ENCODE results near the gene PIGT.
"Not testable (repeated sequence)": the region's sequence is repeated elsewhere in the genome, so short reads cannot be mapped to it uniquely, and the experiment has no call there.

Gene PIGT

GRCh38 chr20:45459606-45460005 is 43.7 kb downstream of the PIGT start:
- H3K27ac ChIP-seq = no peak overlapping the region
- DNase-seq (ENCODE audit: low read depth, low spot score) = no peak

- DNase-seq (ENCODE audit: low read depth, low spot score) = no peak
- no peak overlapping the region for H3K27ac ChIP-seq
Observed at GRCh38 chr20:45461225-45461624, 45.3 kb downstream of the PIGT start.

- DNase-seq (ENCODE audit: low read depth, low spot score) = no peak
Observed at GRCh38 chr20:45462711-45463509, 47.0 kb downstream of the PIGT start.

GRCh38 chr20:45463709-45464108 is 47.8 kb downstream of the PIGT start:
- DNase-seq (ENCODE audit: low read depth, low spot score) = no peak
- no peak overlapping the region for H3K27ac ChIP-seq

More at GRCh38 chr20:45462711-45463509, 47.0 kb downstream of the PIGT start:
- H3K27ac ChIP-seq = no peak overlapping the region

GRCh38 chr20:45465491-45466266 is 49.7 kb downstream of the PIGT start:
- DNase-seq (ENCODE audit: low read depth, low spot score) = no peak
- no peak overlapping the region for H3K27ac ChIP-seq

- no peak overlapping the region for H3K27ac ChIP-seq
- no peak for DNase-seq (ENCODE audit: low read depth, low spot score)
Observed at GRCh38 chr20:45467172-45467571, 51.2 kb downstream of the PIGT start.

GRCh38 chr20:45467861-45468260 is 51.9 kb downstream of the PIGT start:
- no peak for DNase-seq (ENCODE audit: low read depth, low spot score)
- no peak overlapping the region for H3K27ac ChIP-seq

GRCh38 chr20:45469336-45470261 is 53.7 kb downstream of the PIGT start, which contains the start of gene WFDC2:
Gene WFDC2, plus strand, starts transcription at chr20:45469753. Its CDS starts 29 bp downstream, at chr20:45469782.
- H3K27ac ChIP-seq = no peak within 1 kb of the TSS
- no peak for DNase-seq (ENCODE audit: low read depth, low spot score)

GRCh38 chr20:45470262-45470931 is 54.5 kb downstream of the PIGT start:
- no peak for DNase-seq (ENCODE audit: low read depth, low spot score)
- no peak overlapping the region for H3K27ac ChIP-seq

- H3K27ac ChIP-seq = no peak overlapping the region
- DNase-seq (ENCODE audit: low read depth, low spot score) = no peak
Observed at GRCh38 chr20:45470937-45471336, 55.0 kb downstream of the PIGT start.

- DNase-seq (ENCODE audit: low read depth, low spot score); H3K27ac ChIP-seq: not testable (repeated sequence)
Observed at GRCh38 chr20:45472286-45472685, 56.3 kb downstream of the PIGT start.
